GM12878 (cell line): Measurements from ENCODE around the gene ZBTB7B. TPM values are rescaled to one million over a fixed set of nuclear protein-coding genes. Genes with fewer than 3 reads are reported as not detected.

Experiments used
- ATAC-seq: fragments of 200-7000 bp; cut with Tn5 transposase; 3 replicates; pipeline ENCODE4 v1.9.1; 2020; ENCODE audit warnings: mild to moderate bottlenecking, moderate library complexity
- BruUV-seq: library from RNA; stranded (reverse); fragments of 400-500 nt; replicated peaks from 2 replicates; lab custom pipeline; 2021; lab: Mats Ljungman, UMichigan
- CTCF ChIA-PET: fragments of 300-600 bp; sonication (Branson Sonifier 250); formaldehyde crosslinking; extraction: SDS; loops from one replicate; lab custom pipeline; 2021; ENCODE audit warnings: inconsistent platforms; lab: Yijun Ruan, JAX
- POLR2A ChIA-PET: fragments of 350-600 bp; formaldehyde crosslinking; extraction: SDS; loops from one replicate; lab custom pipeline; 2021; ENCODE audit warnings: inconsistent platforms; lab: Charles Lee
- RAD21 ChIA-PET: fragments of 300-600 bp; sonication (Branson Sonifier 250); formaldehyde crosslinking; loops from one replicate; lab custom pipeline; 2023; ENCODE audit warnings: antibody characterized with exemption; ENCODE audit not compliant: unreplicated experiment; lab: Charles Lee
- SMC1A ChIA-PET: fragments of 300-600 bp; sonication (Branson Sonifier 250); formaldehyde crosslinking; loops from one replicate; lab custom pipeline; 2023; ENCODE audit not compliant: unreplicated experiment, uncharacterized antibody; lab: Charles Lee
- DNase-seq: peaks from one replicate; pipeline ENCODE4 v3.0.0-alpha.2; 2011; ENCODE audit warnings: low read depth, low spot score
- FAIRE-seq: peaks from 3 replicates; lab custom pipeline; 2011; peaks lifted over from hg19 to GRCh38; lab: Jason Lieb, UNC
- H2AFZ ChIP-seq: 2 replicates; pipeline ENCODE4 v1.6.0; 2011; ENCODE audit warnings: low read depth, low read length, control low read depth; ENCODE audit not compliant: control insufficient read depth
- H3K27ac ChIP-seq: 2 replicates; pipeline ENCODE4 v1.5.1; 2011; ENCODE audit warnings: control low read depth; ENCODE audit not compliant: control insufficient read depth, insufficient read depth
- H3K27me3 ChIP-seq, 2 experiments: replicated peaks in 1 of 2; 2 replicates each; pipeline versions ENCODE4 v1.6.0 to v1.6.1; 2011; ENCODE audit warnings: low read length in 1 of 2; ENCODE audit not compliant: control insufficient read depth in 2 of 2, insufficient read depth in 2 of 2
- H3K36me3 ChIP-seq, 2 experiments: 2 replicates each; pipeline ENCODE4 v1.5.1; 2011; ENCODE audit warnings: low read length in 1 of 2; ENCODE audit not compliant: control insufficient read depth in 2 of 2, insufficient read depth in 2 of 2
- H3K4me1 ChIP-seq: 2 replicates; pipeline ENCODE4 v1.6.1; 2011; ENCODE audit warnings: mild to moderate bottlenecking, low read length, moderate library complexity, mixed read lengths; ENCODE audit not compliant: control insufficient read depth, insufficient read depth
- H3K4me2 ChIP-seq: 2 replicates; pipeline ENCODE4 v1.6.0; 2011; ENCODE audit warnings: control low read depth; ENCODE audit not compliant: control insufficient read depth, insufficient read depth
- H3K4me3 ChIP-seq: fragments of 200-600 bp; sonication (generic); 2 replicates; pipeline ENCODE4 v1.5.1; 2016
- H3K79me2 ChIP-seq: 2 replicates; pipeline ENCODE4 v1.6.0; 2011; ENCODE audit warnings: low read length; ENCODE audit not compliant: control insufficient read depth, insufficient read depth
- H3K9ac ChIP-seq: 2 replicates; pipeline ENCODE4 v1.8.0; 2011; ENCODE audit warnings: low read length, control low read depth, mixed read lengths; ENCODE audit not compliant: control insufficient read depth, insufficient read depth
- H3K9me3 ChIP-seq: replicated peaks from 3 replicates; pipeline ENCODE4 v1.5.1; 2011; ENCODE audit warnings: mild to moderate bottlenecking, low read length; ENCODE audit not compliant: control insufficient read depth, insufficient read depth
- H4K20me1 ChIP-seq: 2 replicates; pipeline ENCODE4 v1.6.0; 2011; ENCODE audit not compliant: control insufficient read depth, insufficient read depth
- CBX3 ChIP-seq: fragments of 200-600 bp; sonication (generic); IDR thresholded peaks from 2 replicates; pipeline ENCODE4 v1.6.1; 2016; ENCODE audit warnings: low read depth, borderline replicate concordance
- CHD2 ChIP-seq: IDR thresholded peaks from 2 replicates; pipeline ENCODE4 v1.6.1; 2011; ENCODE audit warnings: low read depth, low read length, improper control_type of control experiment, borderline replicate concordance
- CHD4 ChIP-seq: fragments of 200-600 bp; sonication (generic); IDR thresholded peaks from 2 replicates; pipeline ENCODE4 v1.6.1; 2016; ENCODE audit warnings: mild to moderate bottlenecking
- NFYB ChIP-seq: IDR thresholded peaks from 2 replicates; pipeline ENCODE4 v1.6.1; 2011; ENCODE audit warnings: low read depth, mild to moderate bottlenecking, low read length, improper control_type of control experiment, moderate library complexity; ENCODE audit not compliant: insufficient read depth
- SIN3A ChIP-seq: IDR thresholded peaks from 2 replicates; pipeline ENCODE4 v1.6.1; 2012; ENCODE audit warnings: low read depth, low read length, improper control_type of control experiment
- SP1 ChIP-seq: IDR thresholded peaks from one replicate; pipeline ENCODE4 v1.6.1; 2011; ENCODE audit warnings: low read depth, low read length
- ZBTB40 ChIP-seq: fragments of 450-650 bp; IDR thresholded peaks from 2 replicates; pipeline ENCODE4 v1.6.1; 2016; ENCODE audit warnings: mild to moderate bottlenecking, moderate library complexity, borderline replicate concordance
- ZNF592 ChIP-seq: fragments of 450-650 bp; IDR thresholded peaks from 2 replicates; pipeline ENCODE4 v1.6.1; 2017; ENCODE audit warnings: mild to moderate bottlenecking, moderate library complexity
- WGBS: methylation state at CpG from one replicate; pipeline ENCODE4 v1.1.6; 2016; ENCODE audit warnings: low lambda C conversion rate; ENCODE audit not compliant: insufficient replicate concordance, insufficient coverage; ENCODE audit errors: missing lambda C conversion rate; 5-methylcytosine and 5-hydroxymethylcytosine counted together
- in situ Hi-C: fragments of 300-500 bp; cut with MboI; formaldehyde crosslinking; loops from 9 replicates; pipeline ENCODE4 v1.14.3; 2018; ENCODE audit warnings: mixed read lengths
- intact Hi-C: fragments of 100-400 bp; cut with micrococcal nuclease; formaldehyde crosslinking; loops from one replicate; pipeline ENCODE4 v1.14.2; 2022; ENCODE audit not compliant: unreplicated experiment
- polyA plus RNA-seq, 11 experiments: library from polyadenylated mRNA; depleted of rRNA in 4 of 11; unstranded in 6 of 11; stranded (reverse) in 5 of 11; fragments of >200 nt; fragmentation: Nextera tagmentation in 4 of 11; fragmentation: Illumina TruSeq in 1 of 11; extraction: Ambion mirVana in 4 of 11; extraction: Trizol in 1 of 11; gene quantifications; 1 replicate in 1 of 11; 2 replicates in 10 of 11; pipeline versions ENCODE4 v1.2.1 to v1.2.3, GENCODE V29; 2011 to 2016; ENCODE audit warnings: inconsistent platforms in 2 of 11, missing spikeins in 2 of 11, low read depth in 1 of 11
- total RNA-seq, 4 experiments: library from RNA; depleted of rRNA in 3 of 4; stranded (reverse); fragments of >200 nt in 3 of 4; fragmentation: Illumina TruSeq in 1 of 4; extraction: Trizol in 1 of 4; gene quantifications; 2 replicates each; pipeline versions ENCODE4 v1.2.1 to v1.2.3, GENCODE V29; 2013 to 2021

The ZBTB7B gene
- total and polyA plus RNA-seq, 10 of the 15 experiments (the other 5 are each of a cell fraction or from before 2014, with no cell fraction given): 0.11 to 44.9 (median 11.3) TPM

- POLR2A ChIA-PET: no interaction called here
- Histone ChIP-seq H3K9me3 (no peaks in the 10 kb centered on the region), H3K4me2 (no peak overlapping the region), H3K27ac (no peak overlapping the region), H3K36me3 (no peaks in the 10 kb centered on the region), H3K4me1 (no peaks in the 10 kb centered on the region), H3K27me3 (no peaks in the 10 kb centered on the region; a peak in 1 of 4 replicates), H3K4me3 (no peak overlapping the region), H2AFZ (no peak overlapping the region), H3K9ac (no peak overlapping the region), H4K20me1 (no peaks in the 10 kb centered on the region), H3K79me2 (no peaks in the 10 kb centered on the region)
- SMC1A ChIA-PET: no interaction called here
- DNase-seq (no peak), ATAC-seq (no peak), FAIRE-seq (no peak)
- RAD21 ChIA-PET: interaction anchor here (1.3 kb wide), 1 partner anchor 8 kb away, joined by 3 read pairs; no protein-coding TSS in a partner anchor
- intact Hi-C loops: no loop called here
- CTCF ChIA-PET: interaction anchor here (0.5 to 1.0 kb wide), 2 partner anchors 9 to 669 kb away, joined by 3 read pairs; no protein-coding TSS in a partner anchor
- in situ Hi-C loops: no loop called here
- WGBS: 29% methylated on average over 9 of the region's 9 CpGs
- no TSS peak for BruUV-seq
- no peak for TF ChIP-seq CHD4
These were observed 23.6 kb downstream of the ZBTB7B start for GRCh38 chr1:155026154-155026553.

GRCh38 chr1:155026588-155026987 lies 24.0 kb downstream of the ZBTB7B start:
- BruUV-seq: no TSS peak
- Histone ChIP-seq H3K4me2 (no peak overlapping the region), H3K36me3 (no peaks in the 10 kb centered on the region), H3K9me3 (no peaks in the 10 kb centered on the region), H3K9ac (no peak overlapping the region), H4K20me1 (no peaks in the 10 kb centered on the region), H3K27ac (no peak overlapping the region), H3K27me3 (no peaks in the 10 kb centered on the region; a peak in 1 of 4 replicates), H3K4me1 (no peaks in the 10 kb centered on the region), H3K4me3 (no peak overlapping the region), H3K79me2 (no peaks in the 10 kb centered on the region), H2AFZ (no peak overlapping the region)
- CTCF ChIA-PET: interaction anchor here (0.6 kb wide), 1 partner anchor 76 kb away, joined by 3 read pairs; no protein-coding TSS in a partner anchor
- in situ Hi-C loops (no loop called here), intact Hi-C loops (no loop called here)
- FAIRE-seq (no peak), DNase-seq (no peak), ATAC-seq (no peak)
- 50% methylated on average over 6 of the region's 6 CpGs for WGBS
- SMC1A ChIA-PET: no interaction called here
- POLR2A ChIA-PET: no interaction called here
- RAD21 ChIA-PET: interaction anchor here (1.3 kb wide), 1 partner anchor 9 kb away, joined by 3 read pairs; no protein-coding TSS in a partner anchor
- TF ChIP-seq NFYB (no peak), CBX3 (no peak), ZNF592 (no peak), CHD2 (no peak), SP1 (no peak), SIN3A (no peak), ZBTB40 (no peak)
